GM08714 (cell line): ENCODE measurements around the gene SLC45A2.
"Not testable (repeated sequence)": the region's sequence is repeated elsewhere in the genome, so short reads cannot be mapped to it uniquely, and the experiment has no call there.

Source experiments
- H3K4me3 ChIP-seq: fragments of 200-500 bp; sonication (Bioruptor generic); 2 replicates; pipeline ENCODE4 v1.5.1; 2014; ENCODE audit warnings: mild to moderate bottlenecking, low read length, inconsistent platforms
- ZNF274 ChIP-seq: IDR thresholded peaks from 2 replicates; pipeline ENCODE4 v1.6.1; 2012; ENCODE audit warnings: mild to moderate bottlenecking, low read depth, low read length

Gene SLC45A2

GRCh38 chr5:33968211-33969005 lies 16.1 kb downstream of the SLC45A2 start:
- H3K4me3 ChIP-seq, result no peak overlapping the region
- no peak for TF ChIP-seq ZNF274

- H3K4me3 ChIP-seq, result no peak overlapping the region
- no peak for TF ChIP-seq ZNF274
Measured at GRCh38 chr5:33966805-33967204, 17.7 kb downstream of the SLC45A2 start.

GRCh38 chr5:33964132-33964700 lies 20.3 kb downstream of the SLC45A2 start:
- no peak for TF ChIP-seq ZNF274

GRCh38 chr5:33958176-33958575 lies 26.3 kb downstream of the SLC45A2 start:
- no peak overlapping the region for H3K4me3 ChIP-seq
- no peak for TF ChIP-seq ZNF274

More at GRCh38 chr5:33964132-33964700, 20.3 kb downstream of the SLC45A2 start:
- H3K4me3 ChIP-seq, result no peak overlapping the region

GRCh38 chr5:33957577-33958150 lies 26.8 kb downstream of the SLC45A2 start:
- H3K4me3 ChIP-seq, result no peak overlapping the region
- no peak for TF ChIP-seq ZNF274

- H3K4me3 ChIP-seq, result not testable (repeated sequence)
Measured at GRCh38 chr5:33952175-33952574, 32.3 kb downstream of the SLC45A2 start.

- H3K4me3 ChIP-seq, result no peak overlapping the region
- no peak for TF ChIP-seq ZNF274
Measured at GRCh38 chr5:33944543-33945132, 39.9 kb downstream of the SLC45A2 start.

- H3K4me3 ChIP-seq, result no peak overlapping the region
- no peak for TF ChIP-seq ZNF274
Measured at GRCh38 chr5:33941090-33941489, 43.4 kb downstream of the SLC45A2 start.

- H3K4me3 ChIP-seq, result no peak overlapping the region
- no peak for TF ChIP-seq ZNF274
Measured at GRCh38 chr5:33939556-33940262, 44.8 kb downstream of the SLC45A2 start.

GRCh38 chr5:33938881-33939280 lies 45.6 kb downstream of the SLC45A2 start:
- TF ChIP-seq ZNF274, result no peak
- H3K4me3 ChIP-seq, result no peak overlapping the region

- no peak for TF ChIP-seq ZNF274
- H3K4me3 ChIP-seq, result no peak overlapping the region
Measured at GRCh38 chr5:33938507-33938796, 46.0 kb downstream of the SLC45A2 start.

GRCh38 chr5:33937707-33938506 lies 46.6 kb downstream of the SLC45A2 start:
- no peak for TF ChIP-seq ZNF274
- H3K4me3 ChIP-seq, result no peak overlapping the region

- H3K4me3 ChIP-seq, result peak overlapping the region; percentile 54; the same call in 1 of the 2 replicates
- TF ChIP-seq ZNF274, result no peak
Measured at GRCh38 chr5:33937017-33937706, 47.3 kb downstream of the SLC45A2 start.

- H3K4me3 ChIP-seq, result peak within 1 kb of the TSS; percentile 54; the same call in 1 of the 2 replicates
- no peak for TF ChIP-seq ZNF274
Measured at GRCh38 chr5:33936381-33937016, 48.0 kb downstream of the SLC45A2 start, which contains the start of gene RXFP3. Gene RXFP3 (plus strand): TSS chr5:33936386. CDS start chr5:33936741, 355 bp downstream.
